GM19238 (cell line): Measurements from ENCODE around the gene SAA1.
A peak's percentile ranks its signal among the peaks of the same experiment; 100 is the strongest.
"Not testable (repeated sequence)": the region's sequence is repeated elsewhere in the genome, so short reads cannot be mapped to it uniquely, and the experiment has no call there.

Source experiments
- DNase-seq: peaks from one replicate; pipeline ENCODE4 v3.0.0; 2011; ENCODE audit warnings: low spot score; ENCODE audit not compliant: insufficient read length

Gene SAA1

DNA sequence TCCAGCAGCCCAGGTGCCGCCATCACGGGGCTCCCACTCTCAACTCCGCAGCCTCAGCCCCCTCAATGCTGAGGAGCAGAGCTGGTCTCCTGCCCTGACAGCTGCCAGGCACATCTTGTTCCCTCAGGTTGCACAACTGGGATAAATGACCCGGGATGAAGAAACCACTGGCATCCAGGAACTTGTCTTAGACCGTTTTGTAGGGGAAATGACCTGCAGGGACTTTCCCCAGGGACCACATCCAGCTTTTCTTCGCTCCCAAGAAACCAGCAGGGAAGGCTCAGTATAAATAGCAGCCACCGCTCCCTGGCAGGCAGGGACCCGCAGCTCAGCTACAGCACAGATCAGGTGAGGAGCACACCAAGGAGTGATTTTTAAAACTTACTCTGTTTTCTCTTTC, at the start of gene SAA1:
Gene SAA1, plus strand, starts transcription at position 316 of the 400 bp plus-strand sequence. CDS start 624 bp downstream, outside the sequence.
- no peak for DNase-seq

DNA sequence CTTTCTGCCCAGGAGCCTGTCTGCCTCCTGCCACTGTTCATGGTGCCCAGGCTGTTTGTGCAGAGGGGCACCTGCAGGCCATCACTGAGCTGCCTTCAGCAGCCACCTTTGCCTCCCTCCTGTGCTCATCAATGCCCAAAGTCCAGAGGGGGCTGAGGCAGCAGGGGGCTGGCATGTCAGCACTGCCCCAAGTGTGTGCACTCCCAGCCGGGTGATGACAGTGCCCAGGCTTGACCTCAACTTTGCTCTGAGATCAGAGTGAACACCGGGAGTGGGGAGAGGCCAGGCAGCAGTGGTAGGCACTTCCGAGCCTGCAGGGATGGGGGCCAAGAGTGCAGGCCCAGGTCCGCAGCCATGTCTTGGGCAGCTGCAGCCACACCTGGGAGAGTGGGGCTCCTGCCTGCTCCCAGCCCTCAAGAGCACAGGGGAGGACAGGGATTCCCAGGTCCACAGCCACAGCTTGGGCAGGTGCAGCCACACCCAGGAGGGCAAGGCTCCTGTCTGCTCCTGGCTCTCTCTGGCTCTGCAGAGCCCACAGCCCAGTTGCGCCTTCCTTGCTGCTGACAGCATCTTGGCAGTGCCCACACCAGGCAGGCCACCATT, 44.7 kb upstream of the SAA1 start:
- no peak for DNase-seq

- DNase-seq: no peak
Measured at GRCh38 chr11:18222814-18223421, 43.1 kb upstream of the SAA1 start.

DNA sequence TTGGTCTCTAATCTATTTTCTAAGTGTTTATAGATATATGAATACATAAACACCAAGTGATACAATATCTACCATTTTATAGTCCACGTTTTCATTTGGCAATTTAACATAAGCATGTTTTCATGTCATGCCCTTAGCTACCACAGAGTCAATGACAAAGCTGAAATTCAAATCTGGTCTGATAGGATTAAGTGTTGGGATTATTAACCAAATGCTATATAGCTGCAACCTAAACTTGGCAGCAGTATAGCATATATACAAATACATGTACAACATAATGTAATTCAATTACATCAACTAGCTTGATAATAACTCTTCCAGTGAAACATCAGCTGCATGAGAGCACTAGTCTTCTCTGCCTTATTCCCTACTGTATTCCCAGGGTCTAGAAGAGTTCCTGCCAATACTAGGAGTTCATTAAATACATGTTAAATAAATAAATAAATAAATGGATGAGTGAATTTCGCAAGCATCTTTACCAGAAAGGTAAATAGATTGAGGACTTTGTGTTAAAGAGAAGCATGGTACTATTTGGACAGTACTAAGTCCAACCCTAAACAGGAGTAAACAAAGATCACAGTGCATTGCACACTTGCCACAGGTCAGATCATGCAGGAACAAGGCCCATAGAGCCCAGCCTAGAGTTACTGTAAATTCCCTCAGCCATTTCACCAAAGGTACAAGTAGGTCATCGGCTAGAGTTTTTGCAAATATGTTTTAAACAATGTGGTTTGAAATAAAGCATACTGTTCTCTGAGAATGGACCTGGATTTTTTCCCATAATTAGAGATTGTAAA, 42.3 kb upstream of the SAA1 start:
- DNase-seq: no peak

- DNase-seq: no peak
Measured at GRCh38 chr11:18225913-18226312, 40.2 kb upstream of the SAA1 start.

GRCh38 chr11:18229501-18229900, 36.6 kb upstream of the SAA1 start:
- DNase-seq: peak; percentile 41

DNA sequence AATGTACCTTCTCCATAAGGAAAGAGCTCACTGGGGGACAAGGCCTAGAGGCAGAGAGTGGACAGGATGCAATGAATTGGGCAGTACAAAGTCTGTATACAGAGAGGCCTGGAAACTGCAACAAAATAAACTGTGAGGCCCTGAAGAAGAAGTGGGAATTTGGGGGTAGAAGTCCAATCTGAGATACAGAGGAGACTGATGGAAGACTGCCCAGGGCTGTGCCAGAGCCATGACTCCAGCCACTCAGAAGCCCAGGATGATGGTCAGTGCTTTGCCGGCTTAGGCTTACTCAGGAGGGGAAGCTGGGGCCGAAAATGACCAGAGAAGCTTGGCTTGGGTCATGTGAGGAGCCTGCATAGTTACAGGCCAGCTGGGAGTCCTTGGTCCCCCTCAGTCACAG, 35.2 kb upstream of the SAA1 start:
- no peak for DNase-seq

- DNase-seq: no peak
Measured at GRCh38 chr11:18233912-18234311, 32.2 kb upstream of the SAA1 start.

- DNase-seq: no peak
Measured at GRCh38 chr11:18235394-18236334, 30.4 kb upstream of the SAA1 start.

DNA sequence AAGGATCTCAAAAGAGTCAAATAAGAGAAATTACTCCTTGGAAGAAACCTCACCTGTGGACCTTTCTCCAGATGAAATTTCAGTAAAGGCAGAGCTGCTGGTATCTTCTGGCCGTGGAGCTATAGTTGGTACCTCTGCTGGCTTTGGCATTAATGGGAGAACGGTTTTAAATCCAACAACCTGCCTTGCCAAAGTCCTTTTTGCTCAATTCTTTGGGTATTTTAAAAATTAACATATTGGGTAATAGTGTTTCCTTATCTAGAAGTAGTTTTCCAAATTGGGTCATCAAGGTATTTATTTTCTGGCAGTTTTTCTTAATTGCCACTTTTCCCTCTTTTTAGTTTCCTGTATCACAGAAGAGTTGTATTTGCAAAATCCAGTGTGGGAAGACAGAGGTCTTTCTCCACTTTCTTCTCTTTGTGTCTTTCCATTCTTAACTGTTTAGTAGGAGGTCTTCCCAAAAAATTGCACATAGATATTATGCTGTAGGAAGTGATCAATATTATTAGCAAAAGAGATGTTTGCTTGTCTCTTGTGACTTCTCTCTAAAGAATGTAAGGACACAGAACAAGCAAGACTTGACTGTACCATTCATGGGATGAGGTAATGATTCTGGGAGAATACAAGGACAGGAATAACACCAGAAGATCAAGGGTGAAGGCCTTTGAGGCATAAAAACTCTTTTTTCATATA, 29.3 kb upstream of the SAA1 start, which contains the start of gene SAA4:
Gene SAA4, minus strand, starts transcription at position 139 of the 693 bp plus-strand sequence. CDS start 876 bp downstream, outside the sequence.
- no peak for DNase-seq

DNA sequence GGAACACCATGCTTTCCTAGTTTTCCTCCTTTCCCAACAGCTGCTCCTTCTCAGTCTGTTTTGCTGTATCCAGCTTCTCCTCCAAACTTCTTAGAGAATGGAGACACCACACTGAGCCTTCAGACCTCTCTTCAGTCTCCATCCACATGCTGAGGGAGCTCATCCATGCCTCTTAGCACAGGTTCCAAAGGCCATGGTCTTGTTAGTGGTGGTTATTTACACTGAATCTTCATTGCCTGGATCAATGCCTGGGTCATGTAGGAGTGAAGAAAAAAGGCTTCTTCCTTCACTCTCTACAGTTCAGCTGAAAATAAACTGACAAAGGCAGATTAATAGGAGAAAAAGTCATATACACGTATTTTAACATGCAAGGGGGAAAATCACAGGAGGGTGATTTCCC, 26.4 kb upstream of the SAA1 start:
- no peak for DNase-seq

DNA sequence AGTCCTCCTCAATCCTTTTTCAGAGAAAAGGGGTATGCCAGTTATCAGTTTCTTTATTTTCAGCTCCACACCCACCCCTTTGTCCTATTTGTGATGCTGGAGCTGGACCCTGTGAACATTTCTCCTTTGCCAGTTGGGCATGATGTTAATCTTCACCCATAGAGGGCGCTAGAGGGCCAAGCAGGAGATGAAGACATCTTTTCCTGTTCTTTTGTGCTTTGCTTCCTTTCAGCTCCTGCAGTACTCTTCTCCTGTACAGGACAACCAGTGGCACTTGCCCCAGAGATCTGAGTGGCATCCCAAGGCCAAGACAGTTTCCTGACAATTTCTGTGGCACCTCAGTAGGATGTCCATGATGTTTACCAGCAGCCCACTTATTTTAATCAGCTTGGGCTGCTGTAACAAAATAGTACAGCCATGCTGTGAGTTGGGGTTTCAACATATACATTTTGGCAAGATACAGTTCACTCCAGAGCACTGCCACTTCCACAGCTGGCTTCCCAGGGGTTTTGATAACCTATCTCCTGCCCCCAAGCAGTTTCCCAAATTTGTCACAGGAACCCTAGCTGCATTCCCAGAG, 22.2 kb upstream of the SAA1 start:
- no peak for DNase-seq

DNA sequence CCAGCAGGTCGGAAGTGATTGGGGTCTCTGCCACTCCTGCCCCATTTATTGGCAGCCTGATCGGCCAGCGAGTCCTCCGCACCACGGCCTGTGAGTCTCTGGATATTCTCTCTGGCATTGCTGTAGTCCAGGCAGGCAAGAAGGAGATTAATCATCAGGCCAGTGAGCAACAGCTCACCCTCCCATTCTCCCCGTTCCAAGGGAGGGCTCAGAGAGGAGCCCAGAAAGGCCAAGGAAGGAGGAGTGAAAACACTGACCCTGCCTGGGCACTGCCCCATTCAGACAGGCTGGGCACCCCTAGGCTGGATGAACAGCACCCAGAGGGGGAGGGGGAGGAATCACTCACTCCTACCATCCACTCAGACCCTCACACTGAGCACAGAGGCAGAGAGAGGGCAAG, 20.7 kb upstream of the SAA1 start:
- DNase-seq: no peak

- peak; percentile 39 for DNase-seq
Measured at GRCh38 chr11:18246379-18247190, 19.5 kb upstream of the SAA1 start.

DNA sequence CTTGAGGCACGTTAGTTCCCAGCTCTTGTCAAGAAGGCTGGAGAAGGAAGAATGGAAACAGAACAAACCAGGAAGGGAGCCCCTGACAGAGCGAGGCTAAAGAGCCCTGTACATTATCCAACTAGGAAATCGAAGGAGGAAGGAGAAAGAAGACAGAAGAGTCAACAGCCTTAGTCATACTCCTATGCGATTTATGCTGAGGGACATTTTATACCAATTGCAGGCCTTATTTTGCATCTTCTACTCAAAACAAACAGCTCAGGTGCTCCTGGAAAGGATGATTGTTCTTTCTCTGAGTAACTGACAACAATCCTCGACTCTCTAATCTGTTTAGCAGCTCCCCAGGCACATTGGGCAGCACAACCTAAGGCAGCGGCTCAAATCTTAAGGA, 18.9 kb upstream of the SAA1 start:
- not testable (repeated sequence) for DNase-seq

DNA sequence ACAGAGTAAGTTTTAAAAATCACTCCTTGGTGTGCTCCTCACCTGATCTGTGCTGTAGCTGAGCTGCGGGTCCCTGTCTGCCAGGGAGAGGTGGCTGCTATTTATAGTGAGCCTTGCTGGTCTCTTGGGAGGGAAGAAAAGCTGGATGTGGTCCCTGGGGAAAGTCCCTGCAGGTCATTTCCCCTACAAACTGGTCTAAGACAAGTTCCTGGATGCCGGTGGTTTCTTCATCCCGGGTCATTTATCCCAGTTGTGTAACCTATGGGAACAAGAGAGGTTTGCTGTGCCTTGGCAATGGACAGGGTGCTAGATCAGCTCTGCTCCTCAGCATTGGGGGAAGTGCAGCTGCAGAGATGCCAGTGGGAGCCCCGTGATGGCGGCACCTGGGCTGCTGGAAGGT, 17.5 kb upstream of the SAA1 start, which contains the start of gene SAA2:
Gene SAA2, minus strand, starts transcription at position 108 of the 400 bp plus-strand sequence. CDS start 657 bp downstream, outside the sequence.
- DNase-seq: no peak

GRCh38 chr11:18253233-18253632, 12.8 kb upstream of the SAA1 start:
- DNase-seq: no peak

DNA sequence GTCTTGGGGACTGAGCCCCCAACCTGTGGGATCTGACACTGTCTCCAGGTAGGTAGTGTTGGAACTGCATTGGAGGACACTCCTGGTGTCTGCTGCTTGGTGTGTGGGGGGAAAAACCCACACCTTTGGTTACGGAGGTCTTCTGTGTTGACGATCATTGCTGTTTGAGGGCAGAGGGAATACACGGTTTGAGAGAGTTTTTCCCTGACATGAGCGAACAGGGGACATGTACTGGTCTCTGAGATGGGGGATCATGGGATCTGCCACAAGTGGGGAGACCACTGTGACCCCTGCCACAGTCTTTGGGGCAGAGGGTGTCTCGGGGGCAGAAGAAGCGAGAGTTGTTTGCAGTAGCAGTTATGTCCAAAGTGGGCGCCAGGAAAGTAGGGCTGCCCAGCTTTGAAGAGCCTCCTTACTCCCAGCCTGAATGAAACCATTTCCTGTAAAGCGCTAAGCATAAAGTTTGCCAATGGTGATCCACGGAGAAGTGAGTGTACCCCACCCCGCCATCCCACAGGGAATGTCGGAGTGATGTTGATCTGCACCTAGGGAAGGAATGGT, 12.2 kb upstream of the SAA1 start:
- DNase-seq: no peak

GRCh38 chr11:18254781-18255361, 11.2 kb upstream of the SAA1 start:
- no peak for DNase-seq
